ENCODE measurements around the gene DNAJC5.

DNAJC5 gene

DNA sequence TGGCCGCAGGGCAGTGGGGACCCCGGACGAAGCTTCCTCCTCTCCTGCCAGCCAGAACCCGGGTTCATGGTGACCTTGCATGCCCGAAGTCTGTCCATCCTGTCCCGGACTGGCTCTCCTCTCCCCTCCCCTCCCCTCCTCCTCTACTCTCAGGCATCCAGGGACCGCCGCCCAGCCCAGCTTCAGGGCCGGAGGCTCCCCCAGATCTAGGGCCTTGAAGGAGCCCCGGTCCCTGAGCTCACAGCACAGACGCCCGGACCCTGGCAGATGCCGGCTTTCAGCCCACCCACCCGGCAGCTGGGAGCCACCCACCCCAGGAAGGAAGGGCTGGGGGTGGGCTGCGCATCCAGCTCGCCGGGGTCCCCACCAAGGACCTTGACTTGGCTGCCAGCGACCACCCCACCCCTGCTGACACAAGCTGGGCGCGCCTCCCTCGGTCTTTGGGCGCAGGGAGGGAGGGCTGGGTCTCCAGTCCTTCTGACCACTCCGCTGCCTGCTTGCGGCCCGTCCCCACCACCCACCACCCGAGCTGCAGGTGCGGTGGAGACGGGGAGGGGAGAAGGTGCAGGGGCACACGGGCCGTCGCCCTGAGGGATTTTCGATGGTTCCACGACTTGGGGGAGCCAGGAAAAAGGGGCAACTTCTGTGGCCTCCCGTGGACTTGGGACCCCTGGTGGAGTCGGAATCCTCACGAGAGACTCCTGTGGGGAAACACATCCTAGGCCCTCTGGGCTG, 39.4 kb upstream of the DNAJC5 start:
- no peak for TF ChIP-seq GLIS3 (CRISPR knock-in tag; IDR thresholded peaks at IDR 0.05)
- TF ChIP-seq BACH2 (CRISPR knock-in tag; IDR thresholded peaks at IDR 0.05; ENCODE audit: borderline replicate concordance) = no peak
- no peak for TF ChIP-seq PPARA (CRISPR knock-in tag; IDR thresholded peaks at IDR 0.05; ENCODE audit: borderline replicate concordance)
- TF ChIP-seq SNAI2 (CRISPR knock-in tag; IDR thresholded peaks at IDR 0.05) = no peak
- no peak for TF ChIP-seq ZNF565 (CRISPR knock-in tag; conservative IDR thresholded peaks at IDR 0.05; ENCODE audit: low read depth)
- TF ChIP-seq, protein P1, sequence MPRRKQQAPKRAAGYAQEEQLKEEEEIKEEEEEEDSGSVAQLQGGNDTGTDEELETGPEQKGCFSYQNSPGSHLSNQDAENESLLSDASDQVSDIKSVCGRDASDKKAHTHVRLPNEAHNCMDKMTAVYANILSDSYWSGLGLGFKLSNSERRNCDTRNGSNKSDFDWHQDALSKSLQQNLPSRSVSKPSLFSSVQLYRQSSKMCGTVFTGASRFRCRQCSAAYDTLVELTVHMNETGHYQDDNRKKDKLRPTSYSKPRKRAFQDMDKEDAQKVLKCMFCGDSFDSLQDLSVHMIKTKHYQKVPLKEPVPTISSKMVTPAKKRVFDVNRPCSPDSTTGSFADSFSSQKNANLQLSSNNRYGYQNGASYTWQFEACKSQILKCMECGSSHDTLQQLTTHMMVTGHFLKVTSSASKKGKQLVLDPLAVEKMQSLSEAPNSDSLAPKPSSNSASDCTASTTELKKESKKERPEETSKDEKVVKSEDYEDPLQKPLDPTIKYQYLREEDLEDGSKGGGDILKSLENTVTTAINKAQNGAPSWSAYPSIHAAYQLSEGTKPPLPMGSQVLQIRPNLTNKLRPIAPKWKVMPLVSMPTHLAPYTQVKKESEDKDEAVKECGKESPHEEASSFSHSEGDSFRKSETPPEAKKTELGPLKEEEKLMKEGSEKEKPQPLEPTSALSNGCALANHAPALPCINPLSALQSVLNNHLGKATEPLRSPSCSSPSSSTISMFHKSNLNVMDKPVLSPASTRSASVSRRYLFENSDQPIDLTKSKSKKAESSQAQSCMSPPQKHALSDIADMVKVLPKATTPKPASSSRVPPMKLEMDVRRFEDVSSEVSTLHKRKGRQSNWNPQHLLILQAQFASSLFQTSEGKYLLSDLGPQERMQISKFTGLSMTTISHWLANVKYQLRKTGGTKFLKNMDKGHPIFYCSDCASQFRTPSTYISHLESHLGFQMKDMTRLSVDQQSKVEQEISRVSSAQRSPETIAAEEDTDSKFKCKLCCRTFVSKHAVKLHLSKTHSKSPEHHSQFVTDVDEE (CRISPR knock-in tag; IDR thresholded peaks at IDR 0.05) = no peak
- no peak for TF ChIP-seq CSDC2 (CRISPR knock-in tag; IDR thresholded peaks at IDR 0.05)
- no peak for TF ChIP-seq ZC3H10 (CRISPR knock-in tag; IDR thresholded peaks at IDR 0.05)
- no peak for ATAC-seq

DNA sequence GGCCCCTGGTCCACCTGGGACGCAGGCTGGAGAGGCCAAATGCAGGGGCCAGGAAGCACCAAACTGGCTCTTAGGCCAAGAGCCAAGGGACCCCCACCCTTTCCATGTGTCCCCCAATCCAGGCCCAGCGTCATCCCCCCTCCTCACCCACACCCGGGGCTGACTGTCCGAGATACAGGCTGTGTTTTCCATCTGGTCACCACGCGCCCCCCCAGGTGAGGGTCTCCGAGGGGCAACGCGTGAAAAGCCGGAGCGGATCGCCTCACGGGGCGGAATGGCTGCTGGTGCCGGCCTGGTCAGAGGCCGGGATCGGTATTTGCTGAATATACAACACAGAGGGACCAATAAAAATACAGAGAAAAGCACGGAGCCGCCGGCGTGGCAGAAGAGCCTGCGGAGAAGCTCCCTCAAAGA, 38.8 kb upstream of the DNAJC5 start:
- no peak for ATAC-seq
- TF ChIP-seq BACH2 (CRISPR knock-in tag; IDR thresholded peaks at IDR 0.05; ENCODE audit: borderline replicate concordance) (no peak), RARB (CRISPR knock-in tag; IDR thresholded peaks at IDR 0.05) (no peak), ZNF70 (CRISPR knock-in tag; IDR thresholded peaks at IDR 0.05) (no peak), PPARA (CRISPR knock-in tag; IDR thresholded peaks at IDR 0.05; ENCODE audit: borderline replicate concordance) (no peak), CSDC2 (CRISPR knock-in tag; IDR thresholded peaks at IDR 0.05) (no peak), OSR1 (CRISPR knock-in tag; IDR thresholded peaks at IDR 0.05) (no peak), ISL1 (CRISPR knock-in tag; IDR thresholded peaks at IDR 0.05) (no peak), GLIS3 (CRISPR knock-in tag; IDR thresholded peaks at IDR 0.05) (no peak), TOX (CRISPR knock-in tag; IDR thresholded peaks at IDR 0.05; ENCODE audit: borderline replicate concordance) (no peak), SNAI2 (CRISPR knock-in tag; IDR thresholded peaks at IDR 0.05) (no peak), ZFP3 (CRISPR knock-in tag; IDR thresholded peaks at IDR 0.05) (no peak), ARNTL (CRISPR knock-in tag; IDR thresholded peaks at IDR 0.05; ENCODE audit: borderline replicate concordance, low read depth) (no peak), ZC3H10 (CRISPR knock-in tag; IDR thresholded peaks at IDR 0.05) (no peak), TCF4 (CRISPR knock-in tag; IDR thresholded peaks at IDR 0.05; ENCODE audit: borderline replicate concordance) (no peak)
- TF ChIP-seq, protein P2, sequence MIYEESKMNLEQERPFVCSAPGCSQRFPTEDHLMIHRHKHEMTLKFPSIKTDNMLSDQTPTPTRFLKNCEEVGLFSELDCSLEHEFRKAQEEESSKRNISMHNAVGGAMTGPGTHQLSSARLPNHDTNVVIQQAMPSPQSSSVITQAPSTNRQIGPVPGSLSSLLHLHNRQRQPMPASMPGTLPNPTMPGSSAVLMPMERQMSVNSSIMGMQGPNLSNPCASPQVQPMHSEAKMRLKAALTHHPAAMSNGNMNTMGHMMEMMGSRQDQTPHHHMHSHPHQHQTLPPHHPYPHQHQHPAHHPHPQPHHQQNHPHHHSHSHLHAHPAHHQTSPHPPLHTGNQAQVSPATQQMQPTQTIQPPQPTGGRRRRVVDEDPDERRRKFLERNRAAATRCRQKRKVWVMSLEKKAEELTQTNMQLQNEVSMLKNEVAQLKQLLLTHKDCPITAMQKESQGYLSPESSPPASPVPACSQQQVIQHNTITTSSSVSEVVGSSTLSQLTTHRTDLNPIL (CRISPR knock-in tag; IDR thresholded peaks at IDR 0.05; ENCODE audit: low read depth) = no peak
- TF ChIP-seq, protein P1 (CRISPR knock-in tag; IDR thresholded peaks at IDR 0.05) = no peak
- TF ChIP-seq, protein P3, sequence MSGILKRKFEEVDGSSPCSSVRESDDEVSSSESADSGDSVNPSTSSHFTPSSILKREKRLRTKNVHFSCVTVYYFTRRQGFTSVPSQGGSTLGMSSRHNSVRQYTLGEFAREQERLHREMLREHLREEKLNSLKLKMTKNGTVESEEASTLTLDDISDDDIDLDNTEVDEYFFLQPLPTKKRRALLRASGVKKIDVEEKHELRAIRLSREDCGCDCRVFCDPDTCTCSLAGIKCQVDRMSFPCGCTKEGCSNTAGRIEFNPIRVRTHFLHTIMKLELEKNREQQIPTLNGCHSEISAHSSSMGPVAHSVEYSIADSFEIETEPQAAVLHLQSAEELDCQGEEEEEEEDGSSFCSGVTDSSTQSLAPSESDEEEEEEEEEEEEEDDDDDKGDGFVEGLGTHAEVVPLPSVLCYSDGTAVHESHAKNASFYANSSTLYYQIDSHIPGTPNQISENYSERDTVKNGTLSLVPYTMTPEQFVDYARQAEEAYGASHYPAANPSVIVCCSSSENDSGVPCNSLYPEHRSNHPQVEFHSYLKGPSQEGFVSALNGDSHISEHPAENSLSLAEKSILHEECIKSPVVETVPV (CRISPR knock-in tag; IDR thresholded peaks at IDR 0.05) = no peak
- TF ChIP-seq, protein P4, sequence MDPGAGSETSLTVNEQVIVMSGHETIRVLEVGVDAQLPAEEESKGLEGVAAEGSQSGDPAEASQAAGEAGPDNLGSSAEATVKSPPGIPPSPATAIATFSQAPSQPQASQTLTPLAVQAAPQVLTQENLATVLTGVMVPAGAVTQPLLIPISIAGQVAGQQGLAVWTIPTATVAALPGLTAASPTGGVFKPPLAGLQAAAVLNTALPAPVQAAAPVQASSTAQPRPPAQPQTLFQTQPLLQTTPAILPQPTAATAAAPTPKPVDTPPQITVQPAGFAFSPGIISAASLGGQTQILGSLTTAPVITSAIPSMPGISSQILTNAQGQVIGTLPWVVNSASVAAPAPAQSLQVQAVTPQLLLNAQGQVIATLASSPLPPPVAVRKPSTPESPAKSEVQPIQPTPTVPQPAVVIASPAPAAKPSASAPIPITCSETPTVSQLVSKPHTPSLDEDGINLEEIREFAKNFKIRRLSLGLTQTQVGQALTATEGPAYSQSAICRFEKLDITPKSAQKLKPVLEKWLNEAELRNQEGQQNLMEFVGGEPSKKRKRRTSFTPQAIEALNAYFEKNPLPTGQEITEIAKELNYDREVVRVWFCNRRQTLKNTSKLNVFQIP (CRISPR knock-in tag; IDR thresholded peaks at IDR 0.05; ENCODE audit: borderline replicate concordance, low read depth) = no peak

All from SK-N-SH treated with all-trans-retinoic acid at 6 μM for 48 hours (cell line).